HUES48 (cell line): ENCODE measurements around the gene PPIP5K2.

Experiments
- H3K27ac ChIP-seq: one replicate; pipeline ENCODE4 v1.7.0; 2013; ENCODE audit warnings: low read depth, low read length, inconsistent platforms
- H3K27me3 ChIP-seq: 2 replicates; pipeline ENCODE4 v1.6.1; 2013; ENCODE audit warnings: mild to moderate bottlenecking, low read length; ENCODE audit not compliant: control insufficient read depth, insufficient read depth
- H3K36me3 ChIP-seq: 2 replicates; pipeline ENCODE4 v1.6.1; 2013; ENCODE audit warnings: low read length; ENCODE audit not compliant: control insufficient read depth, insufficient read depth
- H3K4me1 ChIP-seq: 2 replicates; pipeline ENCODE4 v1.6.1; 2013; ENCODE audit warnings: mild to moderate bottlenecking, low read length; ENCODE audit not compliant: control insufficient read depth, insufficient read depth
- H3K4me3 ChIP-seq: 2 replicates; pipeline ENCODE4 v1.5.1; 2013; ENCODE audit warnings: mild to moderate bottlenecking, low read depth, low read length
- H3K9ac ChIP-seq: 2 replicates; pipeline ENCODE4 v1.6.1; 2013; ENCODE audit warnings: mild to moderate bottlenecking, low read depth, low read length, moderate library complexity
- H3K9me3 ChIP-seq: 2 replicates; pipeline ENCODE4 v1.6.1; 2013; ENCODE audit warnings: low read length; ENCODE audit not compliant: control insufficient read depth, insufficient read depth

Gene PPIP5K2

GRCh38 chr5:103244398-103244797 is 124.3 kb downstream of the PPIP5K2 start:
- Histone ChIP-seq H3K4me3 (no peak overlapping the region), H3K27ac (peak overlapping the region; percentile 27), H3K36me3 (no peaks in the 10 kb centered on the region), H3K9ac (no peak overlapping the region), H3K4me1 (no peaks in the 10 kb centered on the region), H3K9me3 (no peaks in the 10 kb centered on the region), H3K27me3 (no peaks in the 10 kb centered on the region)

GRCh38 chr5:103245761-103246160 is 125.7 kb downstream of the PPIP5K2 start:
- no peaks in the 10 kb centered on the region for H3K9me3 ChIP-seq
- no peaks in the 10 kb centered on the region for H3K4me1 ChIP-seq
- no peak overlapping the region for H3K27ac ChIP-seq
- no peak overlapping the region for H3K4me3 ChIP-seq
- no peak overlapping the region for H3K9ac ChIP-seq
- H3K27me3 ChIP-seq: no peaks in the 10 kb centered on the region
- no peaks in the 10 kb centered on the region for H3K36me3 ChIP-seq

DNA sequence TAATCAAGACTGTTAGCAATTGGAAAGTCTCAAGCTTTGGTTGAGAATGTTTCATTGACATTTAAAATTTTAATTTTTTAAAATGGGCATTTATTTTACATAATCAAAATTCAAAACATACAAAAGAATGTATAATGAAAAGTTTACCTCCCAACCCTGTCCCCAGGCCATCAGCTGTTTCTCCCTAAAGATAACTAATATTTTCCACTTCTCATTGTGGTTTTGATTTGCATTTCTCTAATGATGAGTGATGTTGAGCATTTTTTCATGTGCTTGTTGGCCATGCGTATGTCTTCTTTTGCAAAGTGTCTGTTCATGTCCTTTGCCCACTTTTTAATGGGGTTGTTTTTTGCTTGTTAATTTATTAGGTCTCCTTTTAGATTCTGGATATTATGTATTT is 127.0 kb downstream of the PPIP5K2 start:
- Histone ChIP-seq H3K9me3 (no peaks in the 10 kb centered on the region), H3K27me3 (no peaks in the 10 kb centered on the region), H3K4me3 (no peak overlapping the region)

GRCh38 chr5:103249068-103249467 is 129.0 kb downstream of the PPIP5K2 start:
- Histone ChIP-seq H3K36me3 (no peaks in the 10 kb centered on the region), H3K4me1 (no peaks in the 10 kb centered on the region), H3K4me3 (no peak overlapping the region), H3K9me3 (no peaks in the 10 kb centered on the region), H3K9ac (no peak overlapping the region), H3K27me3 (no peaks in the 10 kb centered on the region), H3K27ac (no peak overlapping the region)

More for the DNA sequence above, 127.0 kb downstream of the PPIP5K2 start:
- H3K27ac ChIP-seq: no peak overlapping the region
- no peak overlapping the region for H3K9ac ChIP-seq
- H3K4me1 ChIP-seq: no peaks in the 10 kb centered on the region
- H3K36me3 ChIP-seq: no peaks in the 10 kb centered on the region

DNA sequence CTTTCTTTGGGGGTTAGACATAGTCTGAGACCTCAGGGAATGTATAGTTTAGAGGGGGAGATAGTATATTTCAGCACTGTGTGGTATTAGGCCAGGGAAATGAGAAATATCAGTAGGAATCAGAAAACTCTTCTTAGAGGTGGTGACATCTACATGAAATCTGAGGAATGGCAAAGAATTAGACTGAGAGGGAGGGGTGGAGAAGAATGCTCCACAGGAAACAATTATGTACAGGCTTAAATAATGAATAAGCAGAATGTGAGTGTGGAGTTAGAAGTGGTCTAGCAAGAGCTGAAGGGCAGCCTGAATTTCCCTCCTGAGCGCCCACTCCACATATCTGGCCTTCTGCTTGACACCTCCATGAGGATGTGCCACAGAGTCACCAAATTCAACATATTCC is 134.8 kb downstream of the PPIP5K2 start:
- H3K36me3 ChIP-seq: no peaks in the 10 kb centered on the region
- no peak overlapping the region for H3K27ac ChIP-seq
- H3K27me3 ChIP-seq: no peaks in the 10 kb centered on the region
- no peaks in the 10 kb centered on the region for H3K9me3 ChIP-seq
- H3K4me1 ChIP-seq: no peaks in the 10 kb centered on the region
- no peak overlapping the region for H3K9ac ChIP-seq
- no peak overlapping the region for H3K4me3 ChIP-seq

GRCh38 chr5:103255691-103256090 is 135.6 kb downstream of the PPIP5K2 start:
- H3K9ac ChIP-seq: no peak overlapping the region
- H3K27ac ChIP-seq: no peak overlapping the region
- H3K27me3 ChIP-seq: no peaks in the 10 kb centered on the region
- no peak overlapping the region for H3K4me3 ChIP-seq
- no peaks in the 10 kb centered on the region for H3K9me3 ChIP-seq
- peaks cover 4% of the 10 kb centered on the region for H3K4me1 ChIP-seq
- no peaks in the 10 kb centered on the region for H3K36me3 ChIP-seq

DNA sequence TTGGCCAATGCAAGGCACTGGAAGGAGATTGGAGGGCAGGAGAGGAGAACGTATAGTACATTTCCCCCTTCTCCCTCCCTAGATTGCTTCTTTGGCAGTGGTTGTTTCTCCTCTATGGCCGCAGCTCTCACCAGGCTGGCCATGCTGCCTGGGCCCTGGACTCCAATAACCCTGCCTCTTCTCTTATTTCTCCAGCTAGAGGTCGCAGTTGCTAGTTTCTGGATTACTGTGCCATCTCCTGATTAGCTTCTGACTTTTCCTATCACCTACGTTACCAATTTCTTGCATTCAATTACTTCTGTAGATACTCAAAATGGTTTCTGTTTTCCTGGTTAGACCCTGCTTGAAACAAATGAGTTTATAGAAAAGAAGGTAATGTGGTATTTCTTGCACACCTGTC is 136.1 kb downstream of the PPIP5K2 start:
- Histone ChIP-seq H3K27ac (no peak overlapping the region), H3K9ac (no peak overlapping the region), H3K4me1 (peaks cover 9% of the 10 kb centered on the region), H3K27me3 (no peaks in the 10 kb centered on the region), H3K36me3 (no peaks in the 10 kb centered on the region), H3K4me3 (no peak overlapping the region), H3K9me3 (no peaks in the 10 kb centered on the region)

- no peaks in the 10 kb centered on the region for H3K27me3 ChIP-seq
- H3K27ac ChIP-seq: peak within 1 kb of the TSS; percentile 90
- peak within 1 kb of the TSS; percentile 91 for H3K9ac ChIP-seq
- no peaks in the 10 kb centered on the region for H3K9me3 ChIP-seq
- no peaks in the 10 kb centered on the region for H3K36me3 ChIP-seq
- peak within 1 kb of the TSS; percentile 97 for H3K4me3 ChIP-seq
- H3K4me1 ChIP-seq: peaks cover 21% of the 10 kb centered on the region
These were observed 138.4 kb downstream of the PPIP5K2 start, which contains the start of gene MACIR for GRCh38 chr5:103258368-103258956. TSS of gene MACIR (plus strand) at chr5:103258763. CDS start at chr5:103275920, 17,157 bp downstream.

- Histone ChIP-seq H3K4me3 (peak overlapping the region; percentile 97), H3K27me3 (no peaks in the 10 kb centered on the region), H3K9ac (peak overlapping the region; percentile 91), H3K9me3 (no peaks in the 10 kb centered on the region), H3K36me3 (no peaks in the 10 kb centered on the region), H3K4me1 (peaks cover 21% of the 10 kb centered on the region), H3K27ac (peak overlapping the region; percentile 90)
These were observed 139.0 kb downstream of the PPIP5K2 start for GRCh38 chr5:103258957-103259704.

GRCh38 chr5:103259705-103260355 is 139.7 kb downstream of the PPIP5K2 start:
- Histone ChIP-seq H3K9ac (peak overlapping the region; percentile 91), H3K4me3 (peak overlapping the region; percentile 97), H3K9me3 (no peaks in the 10 kb centered on the region), H3K4me1 (peaks cover 24% of the 10 kb centered on the region), H3K27ac (peak overlapping the region; percentile 90), H3K36me3 (no peaks in the 10 kb centered on the region), H3K27me3 (no peaks in the 10 kb centered on the region)

GRCh38 chr5:103260951-103261350 is 140.8 kb downstream of the PPIP5K2 start:
- Histone ChIP-seq H3K9me3 (no peaks in the 10 kb centered on the region), H3K4me3 (peak overlapping the region; percentile 97; the same call in 1 of the 2 replicates), H3K36me3 (no peaks in the 10 kb centered on the region), H3K9ac (no peak overlapping the region), H3K4me1 (peaks cover 29% of the 10 kb centered on the region), H3K27ac (no peak overlapping the region), H3K27me3 (no peaks in the 10 kb centered on the region)
